HEK293 (cell line): ENCODE data around the gene C11orf86.

Experiments
- CTCF ChIP-seq: fragments of 450-650 bp; formaldehyde crosslinking; IDR thresholded peaks from 2 replicates; pipeline ENCODE4 v1.5.1; 2016; ENCODE audit warnings: missing biosample characterization, missing genetic modification characterization
- YY1 ChIP-seq: fragments of 450-650 bp; formaldehyde crosslinking; IDR thresholded peaks from 2 replicates; pipeline ENCODE4 v1.5.1; 2018; ENCODE audit warnings: missing biosample characterization, missing genetic modification characterization
- TF ChIP-seq, protein P1 (sequence below): fragments of 450-650 bp; formaldehyde crosslinking; IDR thresholded peaks from 2 replicates; pipeline ENCODE4 v1.5.1; 2016; ENCODE audit warnings: missing biosample characterization, missing genetic modification characterization, low read depth

DNA sequence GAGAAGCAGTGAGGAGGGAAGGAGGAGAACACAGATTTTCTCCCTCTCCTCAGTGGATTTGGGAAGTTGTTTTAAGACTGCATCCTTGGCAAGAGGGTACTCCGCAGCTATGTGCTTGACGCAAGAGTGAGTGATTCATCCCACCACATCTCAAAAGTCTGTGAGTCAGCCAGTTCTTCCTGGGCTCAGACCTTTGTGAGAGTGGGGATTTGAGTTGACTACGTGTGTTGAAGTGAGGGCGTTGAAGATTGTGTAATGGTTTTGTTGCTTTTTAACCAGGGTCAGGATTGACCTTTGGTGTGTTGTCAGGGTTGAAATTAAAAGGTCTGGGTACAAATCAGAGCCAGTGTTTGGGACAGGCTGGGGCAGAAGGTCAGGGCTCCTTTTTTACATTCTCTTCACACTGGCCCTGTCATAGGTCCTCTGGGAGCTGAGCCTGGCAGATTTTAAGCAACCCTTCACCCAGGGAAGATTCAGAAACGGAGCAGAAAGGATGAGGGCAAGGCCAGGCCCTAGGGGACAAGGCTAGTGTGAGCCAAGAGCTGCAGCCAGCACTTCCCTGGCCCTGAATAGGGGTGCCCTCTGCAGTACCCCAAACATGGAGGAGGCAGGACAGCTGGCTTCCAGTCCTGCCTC is 4.2 kb upstream of the C11orf86 start:
- TF ChIP-seq CTCF (tag by site-specific recombination) (no peak), YY1 (no peak)
- TF ChIP-seq, protein P1, sequence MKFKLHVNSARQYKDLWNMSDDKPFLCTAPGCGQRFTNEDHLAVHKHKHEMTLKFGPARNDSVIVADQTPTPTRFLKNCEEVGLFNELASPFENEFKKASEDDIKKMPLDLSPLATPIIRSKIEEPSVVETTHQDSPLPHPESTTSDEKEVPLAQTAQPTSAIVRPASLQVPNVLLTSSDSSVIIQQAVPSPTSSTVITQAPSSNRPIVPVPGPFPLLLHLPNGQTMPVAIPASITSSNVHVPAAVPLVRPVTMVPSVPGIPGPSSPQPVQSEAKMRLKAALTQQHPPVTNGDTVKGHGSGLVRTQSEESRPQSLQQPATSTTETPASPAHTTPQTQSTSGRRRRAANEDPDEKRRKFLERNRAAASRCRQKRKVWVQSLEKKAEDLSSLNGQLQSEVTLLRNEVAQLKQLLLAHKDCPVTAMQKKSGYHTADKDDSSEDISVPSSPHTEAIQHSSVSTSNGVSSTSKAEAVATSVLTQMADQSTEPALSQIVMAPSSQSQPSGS (tag by site-specific recombination): no peak
